GM12878 (cell line): ENCODE results near the gene PRDX3. TPM values are rescaled to one million over a fixed set of nuclear protein-coding genes. Genes with fewer than 3 reads are reported as not detected.

Experiments used
- ATAC-seq: fragments of 200-7000 bp; cut with Tn5 transposase; 3 replicates; pipeline ENCODE4 v1.9.1; 2020; ENCODE audit warnings: mild to moderate bottlenecking, moderate library complexity
- BruUV-seq: library from RNA; stranded (reverse); fragments of 400-500 nt; replicated peaks from 2 replicates; lab custom pipeline; 2021; lab: Mats Ljungman, UMichigan
- CTCF ChIA-PET: fragments of 300-600 bp; sonication (Branson Sonifier 250); formaldehyde crosslinking; extraction: SDS; loops from one replicate; lab custom pipeline; 2021; ENCODE audit warnings: inconsistent platforms; lab: Yijun Ruan, JAX
- POLR2A ChIA-PET: fragments of 350-600 bp; formaldehyde crosslinking; extraction: SDS; loops from one replicate; lab custom pipeline; 2021; ENCODE audit warnings: inconsistent platforms; lab: Charles Lee
- RAD21 ChIA-PET: fragments of 300-600 bp; sonication (Branson Sonifier 250); formaldehyde crosslinking; loops from one replicate; lab custom pipeline; 2023; ENCODE audit warnings: antibody characterized with exemption; ENCODE audit not compliant: unreplicated experiment; lab: Charles Lee
- SMC1A ChIA-PET: fragments of 300-600 bp; sonication (Branson Sonifier 250); formaldehyde crosslinking; loops from one replicate; lab custom pipeline; 2023; ENCODE audit not compliant: unreplicated experiment, uncharacterized antibody; lab: Charles Lee
- DNase-seq: peaks from one replicate; pipeline ENCODE4 v3.0.0-alpha.2; 2011; ENCODE audit warnings: low read depth, low spot score
- FAIRE-seq: peaks from 3 replicates; lab custom pipeline; 2011; peaks lifted over from hg19 to GRCh38; lab: Jason Lieb, UNC
- H2AFZ ChIP-seq: 2 replicates; pipeline ENCODE4 v1.6.0; 2011; ENCODE audit warnings: low read depth, low read length, control low read depth; ENCODE audit not compliant: control insufficient read depth
- H3K27ac ChIP-seq: 2 replicates; pipeline ENCODE4 v1.5.1; 2011; ENCODE audit warnings: control low read depth; ENCODE audit not compliant: control insufficient read depth, insufficient read depth
- H3K27me3 ChIP-seq, 2 experiments: replicated peaks in 1 of 2; 2 replicates each; pipeline versions ENCODE4 v1.6.0 to v1.6.1; 2011; ENCODE audit warnings: low read length in 1 of 2; ENCODE audit not compliant: control insufficient read depth in 2 of 2, insufficient read depth in 2 of 2
- H3K36me3 ChIP-seq, 2 experiments: 2 replicates each; pipeline ENCODE4 v1.5.1; 2011; ENCODE audit warnings: low read length in 1 of 2; ENCODE audit not compliant: control insufficient read depth in 2 of 2, insufficient read depth in 2 of 2
- H3K4me1 ChIP-seq: 2 replicates; pipeline ENCODE4 v1.6.1; 2011; ENCODE audit warnings: mild to moderate bottlenecking, low read length, moderate library complexity, mixed read lengths; ENCODE audit not compliant: control insufficient read depth, insufficient read depth
- H3K4me2 ChIP-seq: 2 replicates; pipeline ENCODE4 v1.6.0; 2011; ENCODE audit warnings: control low read depth; ENCODE audit not compliant: control insufficient read depth, insufficient read depth
- H3K4me3 ChIP-seq: fragments of 200-600 bp; sonication (generic); 2 replicates; pipeline ENCODE4 v1.5.1; 2016
- H3K79me2 ChIP-seq: 2 replicates; pipeline ENCODE4 v1.6.0; 2011; ENCODE audit warnings: low read length; ENCODE audit not compliant: control insufficient read depth, insufficient read depth
- H3K9ac ChIP-seq: 2 replicates; pipeline ENCODE4 v1.8.0; 2011; ENCODE audit warnings: low read length, control low read depth, mixed read lengths; ENCODE audit not compliant: control insufficient read depth, insufficient read depth
- H3K9me3 ChIP-seq: replicated peaks from 3 replicates; pipeline ENCODE4 v1.5.1; 2011; ENCODE audit warnings: mild to moderate bottlenecking, low read length; ENCODE audit not compliant: control insufficient read depth, insufficient read depth
- H4K20me1 ChIP-seq: 2 replicates; pipeline ENCODE4 v1.6.0; 2011; ENCODE audit not compliant: control insufficient read depth, insufficient read depth
- ATF3 ChIP-seq: IDR thresholded peaks from 2 replicates; pipeline ENCODE4 v1.6.1; 2011; ENCODE audit warnings: low read depth, mild to moderate bottlenecking, low read length, moderate library complexity, borderline replicate concordance; ENCODE audit errors: extremely low read depth
- CUX1 ChIP-seq: IDR thresholded peaks from 2 replicates; pipeline ENCODE4 v1.6.1; 2012; ENCODE audit warnings: improper control_type of control experiment, low read depth, low read length; ENCODE audit not compliant: insufficient replicate concordance
- EP300 ChIP-seq, 2 experiments: fragments of 150-350 bp in 1 of 2; IDR thresholded peaks; 2 replicates each; pipeline ENCODE4 v1.6.1; 2011 to 2012; ENCODE audit warnings: low read depth in 2 of 2, low read length in 2 of 2, borderline replicate concordance in 1 of 2, improper control_type of control experiment in 1 of 2, inconsistent platforms in 1 of 2; ENCODE audit not compliant: control insufficient read depth in 1 of 2
- PAX8 ChIP-seq: fragments of 450-650 bp; IDR thresholded peaks from 2 replicates; pipeline ENCODE4 v1.6.1; 2017; ENCODE audit warnings: mild to moderate bottlenecking, moderate library complexity
- POLR2A ChIP-seq: IDR thresholded peaks from 2 replicates; pipeline ENCODE4 v1.6.1; 2011; ENCODE audit warnings: low read depth, mild to moderate bottlenecking, low read length
- POU2F2 ChIP-seq: IDR thresholded peaks from 3 replicates; pipeline ENCODE4 v1.6.1; 2011; ENCODE audit warnings: low read depth, mild to moderate bottlenecking, low read length, borderline replicate concordance
- RCOR1 ChIP-seq: conservative IDR thresholded peaks from 2 replicates; pipeline ENCODE4 v1.6.1; 2012; ENCODE audit warnings: low read depth, low read length, improper control_type of control experiment
- SPI1 ChIP-seq: IDR thresholded peaks from 2 replicates; pipeline ENCODE4 v1.6.1; 2011; ENCODE audit warnings: low read depth, mild to moderate bottlenecking, low read length, moderate library complexity, borderline replicate concordance; ENCODE audit not compliant: insufficient read depth
- SREBF1 ChIP-seq: IDR thresholded peaks from 2 replicates; pipeline ENCODE4 v1.6.1; 2012; ENCODE audit warnings: mild to moderate bottlenecking, low read length
- STAT1 ChIP-seq: fragments of 450-650 bp; conservative IDR thresholded peaks from 2 replicates; pipeline ENCODE4 v1.6.1; 2014; ENCODE audit warnings: antibody characterized with exemption, mild to moderate bottlenecking
- SUZ12 ChIP-seq: fragments of 200-600 bp; sonication (generic); IDR thresholded peaks from one replicate; pipeline ENCODE4 v1.6.1; 2018; ENCODE audit warnings: antibody characterized with exemption, mild to moderate bottlenecking; ENCODE audit not compliant: unreplicated experiment
- TCF3 ChIP-seq: IDR thresholded peaks from 2 replicates; pipeline ENCODE4 v1.6.1; 2012; ENCODE audit warnings: low read depth, mild to moderate bottlenecking, low read length, borderline replicate concordance; ENCODE audit not compliant: insufficient read depth
- ZSCAN29 ChIP-seq: fragments of 450-650 bp; IDR thresholded peaks from 2 replicates; pipeline ENCODE4 v1.6.1; 2017; ENCODE audit warnings: mild to moderate bottlenecking, moderate library complexity
- WGBS: methylation state at CpG from one replicate; pipeline ENCODE4 v1.1.6; 2016; ENCODE audit warnings: low lambda C conversion rate; ENCODE audit not compliant: insufficient replicate concordance, insufficient coverage; ENCODE audit errors: missing lambda C conversion rate; 5-methylcytosine and 5-hydroxymethylcytosine counted together
- in situ Hi-C: fragments of 300-500 bp; cut with MboI; formaldehyde crosslinking; loops from 9 replicates; pipeline ENCODE4 v1.14.3; 2018; ENCODE audit warnings: mixed read lengths
- intact Hi-C: fragments of 100-400 bp; cut with micrococcal nuclease; formaldehyde crosslinking; loops from one replicate; pipeline ENCODE4 v1.14.2; 2022; ENCODE audit not compliant: unreplicated experiment
- polyA plus RNA-seq, 11 experiments: library from polyadenylated mRNA; depleted of rRNA in 4 of 11; unstranded in 6 of 11; stranded (reverse) in 5 of 11; fragments of >200 nt; fragmentation: Nextera tagmentation in 4 of 11; fragmentation: Illumina TruSeq in 1 of 11; extraction: Ambion mirVana in 4 of 11; extraction: Trizol in 1 of 11; gene quantifications; 1 replicate in 1 of 11; 2 replicates in 10 of 11; pipeline versions ENCODE4 v1.2.1 to v1.2.3, GENCODE V29; 2011 to 2016; ENCODE audit warnings: inconsistent platforms in 2 of 11, missing spikeins in 2 of 11, low read depth in 1 of 11
- total RNA-seq, 4 experiments: library from RNA; depleted of rRNA in 3 of 4; stranded (reverse); fragments of >200 nt in 3 of 4; fragmentation: Illumina TruSeq in 1 of 4; extraction: Trizol in 1 of 4; gene quantifications; 2 replicates each; pipeline versions ENCODE4 v1.2.1 to v1.2.3, GENCODE V29; 2013 to 2021

Gene PRDX3
- total and polyA plus RNA-seq, 10 of the 15 experiments (the other 5 are each of a cell fraction or from before 2014, with no cell fraction given) = 195 to 1,431 (median 398) TPM

- SMC1A ChIA-PET = interaction anchor here (0.5 to 0.6 kb wide), 2 partner anchors 13 to 1157 kb away, joined by 3 read pairs; no protein-coding TSS in a partner anchor
- Histone ChIP-seq H3K79me2 (no peaks in the 10 kb centered on the region), H3K27me3 (no peaks in the 10 kb centered on the region), H3K27ac (no peak overlapping the region), H3K4me2 (no peak overlapping the region), H2AFZ (no peak overlapping the region)
- FAIRE-seq = no peak
- 77% methylated on average over 5 of the region's 5 CpGs for WGBS
- CTCF ChIA-PET = interaction anchor here (1.8 kb wide), 1 partner anchor 38 kb away, joined by 4 read pairs; no protein-coding TSS in a partner anchor
- no peak for DNase-seq
- RAD21 ChIA-PET = no interaction called here
- POLR2A ChIA-PET = interaction anchor here (0.6 to 0.7 kb wide), 4 partner anchors 26 to 803 kb away, joined by 3 to 5 read pairs (median 4); partner anchors contain the start of gene EIF3A
- no peak for TF ChIP-seq POLR2A
- TF ChIP-seq CUX1 = no peak
- TF ChIP-seq SPI1 = no peak
- TF ChIP-seq EP300 (IDR thresholded peaks at IDR 0.05; ENCODE audit: borderline replicate concordance in 1 of 2, control insufficient read depth in 1 of 2, low read depth in 2 of 2, low read length in 2 of 2) = no peak
- no peak for TF ChIP-seq RCOR1
- TF ChIP-seq TCF3 = no peak
- TF ChIP-seq ZSCAN29 = no peak
- TF ChIP-seq SUZ12 = no peak
- TF ChIP-seq POU2F2 = no peak
- TF ChIP-seq SREBF1 = no peak
- no peak for TF ChIP-seq STAT1
- TF ChIP-seq ATF3 = no peak
- TF ChIP-seq PAX8 = no peak
- TF ChIP-seq, all 136 proteins: peak for 0
- in situ Hi-C loops (no loop called here), intact Hi-C loops (no loop called here)
- H3K9ac ChIP-seq = no peak overlapping the region
- H3K36me3 ChIP-seq = peaks cover 0 to 2% of the 10 kb centered on the region in 2 experiments; a peak in 1 of 4 replicates
- peaks cover 16% of the 10 kb centered on the region for H3K4me1 ChIP-seq
- no peaks in the 10 kb centered on the region for H4K20me1 ChIP-seq
- H3K9me3 ChIP-seq = no peaks in the 10 kb centered on the region
- BruUV-seq = no TSS peak
- no peak for ATAC-seq
- H3K4me3 ChIP-seq = no peak overlapping the region
Observed at GRCh38 chr10:119118231-119118630, 60.4 kb downstream of the PRDX3 start.
